Heart right ventricle (tissue), 16 donors: ENCODE data around the gene ARMC9. TPM values are rescaled to one million over a fixed set of nuclear protein-coding genes. Genes with fewer than 3 reads are reported as not detected.
A peak's percentile ranks its signal among the peaks of the same experiment; 100 is the strongest.

Experiments
- ATAC-seq, 8 donors: fragments of 200-7000 bp; cut with Tn5 transposase; one replicate each; pipeline ENCODE4 v1.9.1; 2020; ENCODE audit warnings: mild to moderate bottlenecking in 8 of 8, moderate library complexity in 8 of 8, moderate number of reproducible peaks in 1 of 8
- DNase-seq, 2 donors: peaks; one replicate each; pipeline ENCODE4 v3.0.0-alpha.2; 2020
- H3K27ac ChIP-seq, 10 donors: fragments of 200-600 bp; sonication (generic) in 2 of 10; one replicate each; pipeline versions ENCODE4 v1.5.0 to v1.8.0; 2020 to 2022; ENCODE audit warnings: mild to moderate bottlenecking in 3 of 10
- H3K27me3 ChIP-seq, 7 donors: fragments of 200-600 bp; one replicate each; pipeline ENCODE4 v1.8.0; 2021 to 2022; ENCODE audit warnings: mild to moderate bottlenecking in 2 of 7
- H3K36me3 ChIP-seq, 9 donors: fragments of 200-600 bp; sonication (generic) in 1 of 9; one replicate each; pipeline versions ENCODE4 v1.5.0 to v1.8.0; 2020 to 2022; ENCODE audit warnings: mild to moderate bottlenecking in 2 of 9
- H3K4me1 ChIP-seq, 9 donors: fragments of 200-600 bp; sonication (generic) in 1 of 9; one replicate each; pipeline versions ENCODE4 v1.5.0 to v1.8.0; 2020 to 2022; ENCODE audit warnings: mild to moderate bottlenecking in 4 of 9
- H3K4me3 ChIP-seq, 10 donors: fragments of 200-600 bp; sonication (generic) in 2 of 10; one replicate each; pipeline versions ENCODE4 v1.5.0 to v1.8.0; 2020 to 2022; ENCODE audit warnings: mild to moderate bottlenecking in 7 of 10, moderate library complexity in 2 of 10
- H3K9me3 ChIP-seq, 11 donors: fragments of 200-600 bp in 10 of 11; sonication (generic) in 2 of 11; one replicate each; pipeline versions ENCODE4 v1.5.0 to v1.8.0; 2013 to 2022; ENCODE audit warnings: mild to moderate bottlenecking in 2 of 11, control low read depth in 1 of 11, moderate library complexity in 1 of 11
- WGBS, 2 donors: extraction: QIAGEN DNeasy Blood & Tissue Kit; methylation state at CpG; one replicate each; pipeline ENCODE4 v1.1.7; 2013; ENCODE audit warnings: inconsistent platforms in 1 of 2; 5-methylcytosine and 5-hydroxymethylcytosine counted together
- intact Hi-C, 10 donors: fragments of 100-400 bp; cut with DNase I; formaldehyde crosslinking; loops; one replicate each; pipeline versions ENCODE4 v1.11.1 to v1.14.2; 2022
- polyA plus RNA-seq, 2 donors: library from polyadenylated mRNA; stranded (reverse); fragments of 200-250 nt; gene quantifications; one replicate each; pipeline ENCODE4 v1.2.3, GENCODE V29; 2013
- total RNA-seq, 10 donors: library from RNA; stranded (reverse); fragmentation: NEBNext Ultra II Directional in 3 of 10; extraction: Animal tissue kit (Norgen Biotek cat#: 25700) in 3 of 10; gene quantifications; one replicate each; pipeline versions ENCODE4 v1.2.1 to v1.2.4, GENCODE V29; 2021 to 2023
- TF ChIP-seq, protein P1 (sequence below), 9 donors: fragments of 200-600 bp; sonication (generic) in 2 of 9; IDR thresholded peaks; one replicate each; pipeline versions ENCODE4 v1.5.0 to v1.8.0; 2021 to 2022; ENCODE audit warnings: antibody characterized with exemption in 9 of 9, mild to moderate bottlenecking in 5 of 9, moderate library complexity in 1 of 9
- donor health status: Arrhythmogenic right ventricular cardiomyopathy.
- donor health status: ischemic (EF 13 %, LVEDD 7.1; RV severe dilation, severe dysfunction).
- donor health status: healthy with polysubstance abuse.
- donor health status: DM: no; HTN: yes; CAD: no.
- donor health status: DM: no; HTN: no; CAD: no.
- donor health status: ischemic (EF 25% LVEDD 6.9; RV normal size, moderate dysfunction).
- donor health status: ischemic (EF 25% LVEDD 5.7; RV mildly dilated, moderate dysfunction).
- donor health status: healthy.
- donor health status: DM: yes; HTN: yes; CAD: no.
- donor health status: Ischemic cardiomyopathy.
- donor health status: ischemic (EF 35%, LVEDD 5.7; RV mildly dilated, moderate dysfunction).
- donor health status: nonischemic (EF 11% LVEDD 7.7; RV severe dilation, severe dysfunction).
- donor health status: DM: yes; HTN: yes; CAD: no.
- donor health status: PGD.
- donor health status: ischemic (EF 29% LVEDD 5.4; RV normal size, mild dysfunction).
- donor health status: nonischemic (EF 23%, LVEDD 6.1; RV moderate dilation, normal function).

ARMC9 gene
- total and polyA plus RNA-seq, 12 donors = 1.6 to 6.8 (median 2.3) TPM

DNA sequence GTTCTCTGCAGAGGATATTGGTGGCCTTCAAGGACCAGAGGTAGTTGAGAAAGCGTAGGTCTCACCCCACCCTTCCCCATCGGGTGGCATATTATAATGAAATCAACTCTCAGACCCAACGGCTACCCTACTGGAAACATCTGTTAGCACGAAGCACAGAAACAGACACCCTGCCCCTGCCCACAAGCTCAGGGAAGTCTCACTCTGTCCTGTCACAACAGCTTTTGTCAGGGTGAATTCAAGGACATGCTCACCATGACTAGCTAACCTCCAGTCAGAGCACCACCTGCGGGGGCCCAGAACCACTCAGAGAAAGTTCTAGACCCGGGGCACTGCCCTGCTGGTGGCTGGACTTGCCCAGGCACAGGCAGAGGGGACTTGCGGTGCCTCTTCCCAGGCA is 193.6 kb downstream of the ARMC9 start:
- TF ChIP-seq, protein P1, sequence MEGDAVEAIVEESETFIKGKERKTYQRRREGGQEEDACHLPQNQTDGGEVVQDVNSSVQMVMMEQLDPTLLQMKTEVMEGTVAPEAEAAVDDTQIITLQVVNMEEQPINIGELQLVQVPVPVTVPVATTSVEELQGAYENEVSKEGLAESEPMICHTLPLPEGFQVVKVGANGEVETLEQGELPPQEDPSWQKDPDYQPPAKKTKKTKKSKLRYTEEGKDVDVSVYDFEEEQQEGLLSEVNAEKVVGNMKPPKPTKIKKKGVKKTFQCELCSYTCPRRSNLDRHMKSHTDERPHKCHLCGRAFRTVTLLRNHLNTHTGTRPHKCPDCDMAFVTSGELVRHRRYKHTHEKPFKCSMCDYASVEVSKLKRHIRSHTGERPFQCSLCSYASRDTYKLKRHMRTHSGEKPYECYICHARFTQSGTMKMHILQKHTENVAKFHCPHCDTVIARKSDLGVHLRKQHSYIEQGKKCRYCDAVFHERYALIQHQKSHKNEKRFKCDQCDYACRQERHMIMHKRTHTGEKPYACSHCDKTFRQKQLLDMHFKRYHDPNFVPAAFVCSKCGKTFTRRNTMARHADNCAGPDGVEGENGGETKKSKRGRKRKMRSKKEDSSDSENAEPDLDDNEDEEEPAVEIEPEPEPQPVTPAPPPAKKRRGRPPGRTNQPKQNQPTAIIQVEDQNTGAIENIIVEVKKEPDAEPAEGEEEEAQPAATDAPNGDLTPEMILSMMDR (IDR thresholded peaks at IDR 0.05) = no peak
- Histone ChIP-seq H3K4me1 (peaks cover 0 to 41% (median 6%) of the 10 kb centered on the region in 9 donors), H3K36me3 (no peaks in the 10 kb centered on the region), H3K9me3 (no peaks in the 10 kb centered on the region), H3K4me3 (no peak overlapping the region), H3K27ac (no peak overlapping the region), H3K27me3 (peaks cover 0 to 31% (median 20%) of the 10 kb centered on the region in 7 donors)
- 75 to 81% methylated on average over 7 of the region's 7 CpGs for WGBS, 2 donors
- ATAC-seq = no peak
- intact Hi-C loops = loop anchor here in 2 of 10 donors (2.0 to 5.0 kb wide), 2 partner anchors 95 kb away; no protein-coding TSS in a partner anchor
- no peak for DNase-seq

DNA sequence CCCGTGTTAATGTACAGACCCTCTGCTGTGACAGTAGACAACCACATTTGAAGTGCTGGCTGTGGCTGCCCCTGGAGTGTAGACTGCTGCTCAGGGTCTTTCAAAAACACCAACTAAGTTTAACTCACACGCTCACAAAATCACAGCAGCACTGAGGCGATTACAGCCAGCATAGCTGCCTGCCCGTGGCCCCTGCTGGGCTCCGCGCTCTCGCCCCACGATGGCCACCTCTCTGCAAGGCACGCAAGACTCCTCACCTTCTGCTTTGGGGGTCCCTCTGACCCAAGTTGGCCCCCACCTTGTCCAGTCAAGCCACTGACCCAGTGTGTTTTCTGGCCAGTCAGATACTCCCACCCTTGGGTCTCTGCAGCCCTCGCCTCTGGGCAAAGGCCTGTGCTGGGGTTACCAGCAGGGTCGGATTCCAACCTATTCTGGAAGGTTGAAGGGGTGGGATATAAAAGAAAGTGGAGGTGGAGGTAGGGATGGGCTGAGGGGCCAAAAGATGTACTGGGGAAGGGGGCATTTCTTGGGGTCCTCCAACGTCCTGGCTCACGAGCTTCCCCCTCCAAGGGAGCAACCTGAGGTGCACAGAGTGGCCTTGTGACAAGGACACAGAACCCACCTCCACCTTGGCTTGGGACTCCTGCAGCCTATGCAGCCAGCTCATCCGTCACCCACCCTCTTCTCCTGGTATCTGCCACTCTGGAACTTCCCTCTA is 194.2 kb downstream of the ARMC9 start:
- intact Hi-C loops = loop anchor here in 2 of 10 donors (2.0 to 5.0 kb wide), 2 partner anchors 95 to 96 kb away; no protein-coding TSS in a partner anchor
- no peak for DNase-seq
- peak overlapping the region in 1 of 10 donors; percentile 40 for H3K27ac ChIP-seq
- WGBS, 2 donors = 92 to 96% methylated on average over 14 of the region's 14 CpGs
- H3K9me3 ChIP-seq = no peaks in the 10 kb centered on the region
- H3K36me3 ChIP-seq = no peaks in the 10 kb centered on the region
- H3K4me3 ChIP-seq = no peak overlapping the region
- TF ChIP-seq, protein P1 (IDR thresholded peaks at IDR 0.05) = no peak
- peaks cover 0 to 31% (median 20%) of the 10 kb centered on the region in 7 donors for H3K27me3 ChIP-seq
- ATAC-seq = no peak
- H3K4me1 ChIP-seq = peaks cover 0 to 41% (median 6%) of the 10 kb centered on the region in 9 donors

DNA sequence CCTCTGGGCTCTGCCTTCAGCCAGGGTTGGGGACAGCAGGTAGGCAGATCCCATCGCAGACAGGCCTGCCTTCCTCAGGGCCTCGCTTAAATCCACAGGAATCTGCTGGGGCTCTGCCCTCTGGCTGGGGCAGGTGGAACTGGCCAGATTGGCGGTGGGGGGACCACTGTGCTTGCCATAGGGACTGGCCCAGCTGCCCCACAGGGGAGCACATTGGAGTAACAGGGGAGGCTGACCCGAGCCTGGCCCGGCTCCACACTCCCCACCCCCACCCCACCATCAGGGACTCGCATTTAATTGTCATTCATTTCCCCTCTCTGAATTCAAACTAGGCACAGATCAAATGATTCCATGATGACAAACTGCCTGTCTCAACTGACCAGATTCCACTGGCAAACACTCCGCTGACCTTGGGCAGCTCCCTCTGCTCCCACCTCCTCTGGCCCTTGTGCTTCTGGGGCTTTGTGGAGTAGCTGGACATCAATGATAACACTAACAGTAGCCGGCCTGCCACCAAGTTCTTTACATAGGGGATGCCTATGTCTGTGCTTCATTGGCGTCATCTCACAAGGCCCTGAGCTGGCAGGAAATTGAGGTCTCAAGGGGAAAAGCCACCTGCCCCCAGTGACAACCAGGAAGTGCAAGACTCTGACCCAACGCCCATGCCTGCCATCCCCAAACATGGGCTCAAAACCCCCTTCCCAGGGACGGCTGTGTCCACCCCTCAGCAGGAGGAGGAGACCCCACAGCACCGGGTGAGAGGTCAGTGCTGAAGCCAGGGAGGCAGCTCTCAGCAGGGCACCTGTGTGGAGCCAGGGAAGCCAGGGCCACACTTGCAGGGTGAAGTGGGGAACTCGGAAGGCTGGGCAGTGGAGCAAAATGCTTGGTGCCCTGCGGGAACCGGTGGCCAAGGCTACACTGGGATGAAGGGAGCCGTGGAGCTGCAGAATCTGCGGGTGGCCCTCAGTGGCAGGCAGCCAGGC is 195.0 kb downstream of the ARMC9 start:
- no peak for DNase-seq
- TF ChIP-seq, protein P1 (IDR thresholded peaks at IDR 0.05) = peak in 6 of 9 donors; percentile 18 to 42 (median 22)
- peaks cover 0 to 31% (median 20%) of the 10 kb centered on the region in 7 donors for H3K27me3 ChIP-seq
- peaks cover 0 to 4% (median 0%) of the 10 kb centered on the region in 9 donors for H3K36me3 ChIP-seq
- WGBS, 2 donors = 79 to 81% methylated on average over 17 of the region's 17 CpGs
- no peaks in the 10 kb centered on the region for H3K9me3 ChIP-seq
- ATAC-seq = no peak
- H3K4me3 ChIP-seq = no peak overlapping the region
- intact Hi-C loops = loop anchor here in 2 of 10 donors (1.0 to 5.0 kb wide), 3 partner anchors 18 to 97 kb away; no protein-coding TSS in a partner anchor
- peak overlapping the region in 1 of 10 donors; percentile 58 for H3K27ac ChIP-seq
- peaks cover 0 to 35% (median 6%) of the 10 kb centered on the region in 9 donors for H3K4me1 ChIP-seq
